CD4-positive, CD25-positive, alpha-beta regulatory T cell (primary cell): ENCODE results near the gene CFAP20DC. TPM values are rescaled to one million over a fixed set of nuclear protein-coding genes. Genes with fewer than 3 reads are reported as not detected.
A peak's percentile ranks its signal among the peaks of the same experiment; 100 is the strongest.

ENCODE experiments used
- ATAC-seq, 2 donors: fragments of 150-1000 bp; cut with Tn5 transposase; one replicate each; pipeline ENCODE4 v1.10.0; 2021; ENCODE audit warnings: low read depth in 2 of 2, moderate number of reproducible peaks in 2 of 2, moderate library complexity in 1 of 2
- DNase-seq, 3 donors: peaks; one replicate each; pipeline versions ENCODE4 v3.0.0 to v3.0.0-alpha.2; 2012 to 2022; ENCODE audit warnings: mixed read lengths in 1 of 3
- H3K27ac ChIP-seq: one replicate; pipeline ENCODE4 v1.7.0; 2013; ENCODE audit warnings: mild to moderate bottlenecking, low read length; ENCODE audit not compliant: insufficient read depth, poor library complexity, severe bottlenecking
- H3K27me3 ChIP-seq: one replicate; pipeline ENCODE4 v1.7.0; 2013; ENCODE audit warnings: low read length; ENCODE audit not compliant: control insufficient read depth, insufficient read depth
- H3K36me3 ChIP-seq: one replicate; pipeline ENCODE4 v1.7.0; 2013; ENCODE audit warnings: mild to moderate bottlenecking, low read length, moderate library complexity; ENCODE audit not compliant: control insufficient read depth, insufficient read depth
- H3K4me1 ChIP-seq: 2 replicates; pipeline ENCODE4 v1.7.0; 2013; ENCODE audit warnings: mild to moderate bottlenecking, low read length; ENCODE audit not compliant: insufficient read depth, control insufficient read depth, poor library complexity, severe bottlenecking
- H3K4me3 ChIP-seq: one replicate; pipeline ENCODE4 v1.7.0; 2013; ENCODE audit warnings: low read depth, mild to moderate bottlenecking, low read length, moderate library complexity
- H3K9me3 ChIP-seq, 2 experiments: 1 replicate in 1 of 2; 2 replicates in 1 of 2; pipeline ENCODE4 v1.7.0; 2013; ENCODE audit warnings: low read length in 2 of 2, mild to moderate bottlenecking in 1 of 2, moderate library complexity in 1 of 2; ENCODE audit not compliant: control insufficient read depth in 2 of 2
- H3K27ac Mint-ChIP-seq, 3 donors: one replicate each; pipeline ENCODE4 v1.8.0; 2020 to 2022; ENCODE audit warnings: mild to moderate bottlenecking in 3 of 3, mixed read lengths in 3 of 3, moderate library complexity in 2 of 3
- H3K27me3 Mint-ChIP-seq: one replicate; pipeline ENCODE4 v1.8.0; 2022; ENCODE audit warnings: mild to moderate bottlenecking, mixed read lengths
- H3K36me3 Mint-ChIP-seq: one replicate; pipeline ENCODE4 v1.8.0; 2020; ENCODE audit warnings: mixed read lengths
- H3K4me1 Mint-ChIP-seq, 4 donors: one replicate each; pipeline ENCODE4 v1.8.0; 2020 to 2022; ENCODE audit warnings: mixed read lengths in 4 of 4, mild to moderate bottlenecking in 1 of 4
- H3K4me3 Mint-ChIP-seq, 4 donors: one replicate each; pipeline ENCODE4 v1.8.0; 2020 to 2022; ENCODE audit warnings: mild to moderate bottlenecking in 4 of 4, mixed read lengths in 4 of 4, moderate library complexity in 3 of 4
- H3K9me3 Mint-ChIP-seq, 7 donors: one replicate each; pipeline ENCODE4 v1.8.0; 2020 to 2022; ENCODE audit warnings: mixed read lengths in 7 of 7, mild to moderate bottlenecking in 3 of 7, moderate library complexity in 2 of 7
- polyA plus RNA-seq, 4 donors: library from polyadenylated mRNA; unstranded; fragments of 300-500 nt; fragmentation: Illumina TruSeq; gene quantifications; one replicate each; pipeline ENCODE4 v1.2.3, GENCODE V29; 2021
- total RNA-seq: library from RNA; stranded (reverse); gene quantifications from one replicate; pipeline ENCODE4 v1.2.3, GENCODE V29; 2022

Gene CFAP20DC
- total and polyA plus RNA-seq, 5 donors from 2014 or later, result 0.10 to 0.56 (median 0.32) TPM

GRCh38 chr3:59017617-59017984, 32.2 kb downstream of the CFAP20DC start:
- no peaks in the 10 kb centered on the region for H3K4me1 Mint-ChIP-seq
- H3K27me3 Mint-ChIP-seq, result peaks cover 9% of the 10 kb centered on the region

GRCh38 chr3:59016930-59017616, 32.8 kb downstream of the CFAP20DC start:
- Histone ChIP-seq H3K9me3 (no peaks in the 10 kb centered on the region), H3K4me3 (no peak overlapping the region), H3K27ac (no peak overlapping the region), H3K27me3 (peaks cover 2% of the 10 kb centered on the region), H3K4me1 (no peaks in the 10 kb centered on the region), H3K36me3 (no peaks in the 10 kb centered on the region)
- Mint-ChIP-seq H3K27me3 (peaks cover 9% of the 10 kb centered on the region), H3K36me3 (no peaks in the 10 kb centered on the region), H3K4me1 (no peaks in the 10 kb centered on the region), H3K4me3 (no peak overlapping the region), H3K9me3 (no peaks in the 10 kb centered on the region), H3K27ac (no peak overlapping the region)
- DNase-seq, result no peak
- ATAC-seq, result no peak

More at GRCh38 chr3:59017617-59017984, 32.2 kb downstream of the CFAP20DC start:
- Histone ChIP-seq H3K4me3 (no peak overlapping the region), H3K9me3 (no peaks in the 10 kb centered on the region), H3K4me1 (no peaks in the 10 kb centered on the region), H3K27me3 (peaks cover 2% of the 10 kb centered on the region), H3K27ac (no peak overlapping the region), H3K36me3 (no peaks in the 10 kb centered on the region)
- no peaks in the 10 kb centered on the region for H3K36me3 Mint-ChIP-seq
- H3K4me3 Mint-ChIP-seq, result no peak overlapping the region
- ATAC-seq, result no peak
- H3K27ac Mint-ChIP-seq, result no peak overlapping the region
- no peaks in the 10 kb centered on the region for H3K9me3 Mint-ChIP-seq
- no peak for DNase-seq

GRCh38 chr3:59013611-59014010, 36.2 kb downstream of the CFAP20DC start:
- Mint-ChIP-seq H3K9me3 (peaks cover 0 to 5% (median 0%) of the 10 kb centered on the region in 7 donors), H3K27ac (no peak overlapping the region), H3K36me3 (no peaks in the 10 kb centered on the region), H3K27me3 (peaks cover 5% of the 10 kb centered on the region), H3K4me1 (no peaks in the 10 kb centered on the region), H3K4me3 (no peak overlapping the region)
- H3K36me3 ChIP-seq, result no peaks in the 10 kb centered on the region
- ATAC-seq, result no peak
- no peaks in the 10 kb centered on the region for H3K4me1 ChIP-seq
- DNase-seq, result no peak
- H3K27me3 ChIP-seq, result peaks cover 2% of the 10 kb centered on the region
- H3K9me3 ChIP-seq, result no peaks in the 10 kb centered on the region
- no peak overlapping the region for H3K4me3 ChIP-seq
- no peak overlapping the region for H3K27ac ChIP-seq

GRCh38 chr3:59006634-59007517, 42.9 kb downstream of the CFAP20DC start:
- H3K27ac Mint-ChIP-seq, result no peak overlapping the region
- Histone ChIP-seq H3K36me3 (no peaks in the 10 kb centered on the region), H3K4me3 (no peak overlapping the region), H3K27ac (no peak overlapping the region), H3K4me1 (no peaks in the 10 kb centered on the region), H3K9me3 (no peaks in the 10 kb centered on the region), H3K27me3 (no peaks in the 10 kb centered on the region)
- peaks cover 0 to 5% (median 0%) of the 10 kb centered on the region in 7 donors for H3K9me3 Mint-ChIP-seq
- DNase-seq (no peak), ATAC-seq (no peak)
- H3K36me3 Mint-ChIP-seq, result no peaks in the 10 kb centered on the region
- no peak overlapping the region for H3K4me3 Mint-ChIP-seq
- H3K27me3 Mint-ChIP-seq, result peaks cover 4% of the 10 kb centered on the region
- H3K4me1 Mint-ChIP-seq, result no peaks in the 10 kb centered on the region

- Mint-ChIP-seq H3K36me3 (no peaks in the 10 kb centered on the region), H3K4me1 (no peaks in the 10 kb centered on the region), H3K27ac (no peak overlapping the region), H3K27me3 (peaks cover 4% of the 10 kb centered on the region), H3K4me3 (no peak overlapping the region), H3K9me3 (peaks cover 0 to 3% (median 0%) of the 10 kb centered on the region in 7 donors)
- DNase-seq (no peak), ATAC-seq (no peak)
- Histone ChIP-seq H3K4me1 (no peaks in the 10 kb centered on the region), H3K27me3 (no peaks in the 10 kb centered on the region), H3K36me3 (no peaks in the 10 kb centered on the region), H3K4me3 (no peak overlapping the region), H3K9me3 (no peaks in the 10 kb centered on the region), H3K27ac (no peak overlapping the region)
Measured at GRCh38 chr3:59001675-59002074, 48.1 kb downstream of the CFAP20DC start.

GRCh38 chr3:58999774-59000160, 50.1 kb downstream of the CFAP20DC start:
- H3K9me3 Mint-ChIP-seq, result peaks cover 0 to 3% (median 0%) of the 10 kb centered on the region in 7 donors
- Histone ChIP-seq H3K27ac (no peak overlapping the region), H3K4me3 (no peak overlapping the region), H3K27me3 (no peaks in the 10 kb centered on the region), H3K4me1 (no peaks in the 10 kb centered on the region), H3K36me3 (no peaks in the 10 kb centered on the region), H3K9me3 (no peaks in the 10 kb centered on the region)
- no peak overlapping the region for H3K27ac Mint-ChIP-seq
- no peak for ATAC-seq
- peaks cover 8% of the 10 kb centered on the region for H3K27me3 Mint-ChIP-seq
- no peaks in the 10 kb centered on the region for H3K36me3 Mint-ChIP-seq
- DNase-seq, result no peak
- H3K4me1 Mint-ChIP-seq, result peaks cover 0 to 2% (median 0%) of the 10 kb centered on the region in 4 donors
- peak overlapping the region in 1 of 4 donors; percentile 27 for H3K4me3 Mint-ChIP-seq

GRCh38 chr3:58999134-58999773, 50.6 kb downstream of the CFAP20DC start:
- Histone ChIP-seq H3K9me3 (no peaks in the 10 kb centered on the region), H3K27me3 (no peaks in the 10 kb centered on the region), H3K27ac (no peak overlapping the region), H3K36me3 (no peaks in the 10 kb centered on the region), H3K4me1 (no peaks in the 10 kb centered on the region), H3K4me3 (no peak overlapping the region)
- no peak for DNase-seq
- no peaks in the 10 kb centered on the region for H3K36me3 Mint-ChIP-seq
- H3K9me3 Mint-ChIP-seq, result peaks cover 0 to 3% (median 0%) of the 10 kb centered on the region in 7 donors
- no peak overlapping the region for H3K4me3 Mint-ChIP-seq
- H3K4me1 Mint-ChIP-seq, result peaks cover 0 to 4% (median 0%) of the 10 kb centered on the region in 4 donors
- peak overlapping the region in 1 of 3 donors; percentile 4 for H3K27ac Mint-ChIP-seq
- no peak for ATAC-seq
- H3K27me3 Mint-ChIP-seq, result peaks cover 8% of the 10 kb centered on the region
